HCT116 (cell line): Measurements from ENCODE around the gene ACVRL1. TPM values are rescaled to one million over a fixed set of nuclear protein-coding genes. Genes with fewer than 3 reads are reported as not detected.

ENCODE experiments used
- ATAC-seq: fragments of 200-7000 bp; cut with Tn5 transposase; 2 replicates; pipeline ENCODE4 v1.9.1; 2020; ENCODE audit warnings: mild to moderate bottlenecking, moderate library complexity
- Bru-seq: library from RNA; stranded (reverse); fragments of 400-500 nt; gene quantifications from one replicate; lab custom pipeline; 2021; lab: Mats Ljungman, UMichigan
- BruChase-seq, 2 experiments: library from RNA; stranded (reverse); fragments of 400-500 nt; gene quantifications; one replicate each; lab custom pipeline; 2021; lab: Mats Ljungman, UMichigan
- BruUV-seq: library from RNA; stranded (reverse); fragments of 400-500 nt; replicated peaks from 2 replicates; lab custom pipeline; 2021; lab: Mats Ljungman, UMichigan
- CTCF ChIA-PET: fragments of 300-600 bp; sonication (Branson Sonifier 250); formaldehyde crosslinking; loops from one replicate; lab custom pipeline; 2021; ENCODE audit warnings: antibody characterized with exemption; lab: Charles Lee
- POLR2A ChIA-PET: fragments of 300-600, 350-600 bp; sonication (Branson Sonifier 250); formaldehyde crosslinking; loops from one replicate; lab custom pipeline; 2021; ENCODE audit warnings: antibody characterized with exemption; lab: Charles Lee
- RAD21 ChIA-PET, 2 experiments: fragments of 300-600 bp; sonication (Branson Sonifier 250); formaldehyde crosslinking; loops; one replicate each; lab custom pipeline; 2023; ENCODE audit warnings: low total read pairs in 2 of 2; ENCODE audit not compliant: uncharacterized antibody in 2 of 2, unreplicated experiment in 2 of 2, low non-redundant PET in 1 of 2; lab: Charles Lee
- DNase-seq: peaks from one replicate; pipeline ENCODE4 v3.0.0-alpha.2; 2010; ENCODE audit warnings: low read depth, low spot score
- H2AFZ ChIP-seq: fragments of 200-600 bp; shearing (Covaris generic), sonication (generic); 2 replicates; pipeline ENCODE4 v1.6.1; 2017; ENCODE audit warnings: low read depth, mixed run types, mixed read lengths, antibody characterized with exemption, low read length; ENCODE audit not compliant: poor library complexity, severe bottlenecking
- H3K27ac ChIP-seq: 2 replicates; pipeline ENCODE4 v1.5.1; 2012; ENCODE audit warnings: low read depth, low read length
- H3K27me3 ChIP-seq: fragments of 200-600 bp; sonication (generic); 2 replicates; pipeline ENCODE4 v1.6.1; 2016; ENCODE audit warnings: mixed run types, low read length, mixed read lengths; ENCODE audit not compliant: insufficient read depth
- H3K36me3 ChIP-seq, 2 experiments: fragments of 200-500 bp in 1 of 2; fragments of 200-600 bp in 1 of 2; sonication (Bioruptor generic) in 1 of 2; sonication (generic) in 1 of 2; 2 replicates each; pipeline versions ENCODE4 v1.5.1 to v1.6.1; 2014 to 2016; ENCODE audit warnings: low read length in 2 of 2, inconsistent platforms in 1 of 2, mixed read lengths in 1 of 2, mixed run types in 1 of 2; ENCODE audit not compliant: insufficient read depth in 2 of 2, control insufficient read depth in 1 of 2
- H3K4me1 ChIP-seq, 2 experiments: fragments of 200-600 bp in 1 of 2; sonication (generic) in 1 of 2; 2 replicates each; pipeline versions ENCODE4 v1.5.1 to v1.6.1; 2012 to 2017; ENCODE audit warnings: low read length in 2 of 2, inconsistent platforms in 1 of 2, mild to moderate bottlenecking in 1 of 2, mixed read lengths in 1 of 2, mixed run types in 1 of 2, moderate library complexity in 1 of 2; ENCODE audit not compliant: insufficient read depth in 2 of 2, control insufficient read depth in 1 of 2
- H3K4me2 ChIP-seq: fragments of 200-600 bp; sonication (generic); 2 replicates; pipeline ENCODE4 v1.6.1; 2017; ENCODE audit warnings: mixed run types, low read length, mixed read lengths
- H3K4me3 ChIP-seq, 2 experiments: fragments of 200-600 bp in 1 of 2; sonication (generic) in 1 of 2; replicated peaks in 1 of 2; 2 replicates each; pipeline ENCODE4 v1.5.1; 2011 to 2016; ENCODE audit warnings: low read length in 2 of 2, control low read depth in 1 of 2, low read depth in 1 of 2, mild to moderate bottlenecking in 1 of 2, mixed read lengths in 1 of 2, mixed run types in 1 of 2
- H3K79me2 ChIP-seq: fragments of 200-600 bp; sonication (generic); 2 replicates; pipeline ENCODE4 v1.6.1; 2017; ENCODE audit warnings: mild to moderate bottlenecking, mixed run types, low read length, moderate library complexity, mixed read lengths; ENCODE audit not compliant: insufficient read depth
- H3K9ac ChIP-seq: fragments of 200-600 bp; sonication (generic); 2 replicates; pipeline ENCODE4 v1.6.1; 2016; ENCODE audit warnings: low read length, mixed read lengths
- H3K9me2 ChIP-seq: fragments of 200-600 bp; sonication (generic), shearing (Covaris generic); 2 replicates; pipeline ENCODE4 v1.6.1; 2017; ENCODE audit warnings: mixed run types, mild to moderate bottlenecking, moderate library complexity; ENCODE audit not compliant: insufficient read depth
- H3K9me3 ChIP-seq, 2 experiments: fragments of 200-500 bp in 1 of 2; fragments of 200-600 bp in 1 of 2; sonication (Bioruptor generic) in 1 of 2; sonication (generic) in 1 of 2; 2 replicates each; pipeline ENCODE4 v1.6.1; 2014 to 2017; ENCODE audit warnings: low read length in 2 of 2, mixed read lengths in 2 of 2, inconsistent platforms in 1 of 2, low read depth in 1 of 2, mild to moderate bottlenecking in 1 of 2, mixed run types in 1 of 2, moderate library complexity in 1 of 2; ENCODE audit not compliant: control insufficient read depth in 1 of 2, insufficient read depth in 1 of 2
- H4K20me1 ChIP-seq: fragments of 200-600 bp; sonication (generic), shearing (Covaris generic); 2 replicates; pipeline ENCODE4 v1.6.1; 2017; ENCODE audit warnings: mixed run types, mild to moderate bottlenecking, moderate library complexity; ENCODE audit not compliant: insufficient read depth
- ELF1 ChIP-seq: IDR thresholded peaks from 2 replicates; pipeline ENCODE4 v1.6.1; 2012; ENCODE audit warnings: low read depth, borderline replicate concordance
- EZH2phosphoT487 ChIP-seq: fragments of 200-600 bp; IDR thresholded peaks from 2 replicates; pipeline ENCODE4 v1.6.1; 2018; ENCODE audit warnings: antibody characterized with exemption, borderline replicate concordance
- POLR2A ChIP-seq: IDR thresholded peaks from 2 replicates; pipeline ENCODE4 v1.7.0; 2011; ENCODE audit warnings: borderline replicate concordance; ENCODE audit not compliant: insufficient read depth, insufficient read length; ENCODE audit errors: extremely low read depth
- SIN3A ChIP-seq: IDR thresholded peaks from 2 replicates; pipeline ENCODE4 v1.6.1; 2012; ENCODE audit warnings: low read depth
- SP1 ChIP-seq: IDR thresholded peaks from 2 replicates; pipeline ENCODE4 v1.6.1; 2012; ENCODE audit warnings: low read depth
- YY1 ChIP-seq: IDR thresholded peaks from 2 replicates; pipeline ENCODE4 v1.6.1; 2011; ENCODE audit warnings: low read length, low read depth, moderate library complexity, mild to moderate bottlenecking; ENCODE audit not compliant: insufficient replicate concordance; ENCODE audit errors: extremely low read depth
- intact Hi-C: fragments of 100-400 bp; cut with micrococcal nuclease; formaldehyde crosslinking; loops from 2 replicates; pipeline ENCODE4 v1.10.0; 2022
- long read RNA-seq: library from polyadenylated mRNA; unstranded; transcript quantifications from one replicate; pipeline ENCODE4 v2.0.0, GENCODE V29; 2021; ENCODE audit not compliant: unreplicated experiment
- polyA plus RNA-seq: library from polyadenylated mRNA; unstranded; fragments of >200 nt; gene quantifications from 2 replicates; pipeline ENCODE4 v1.2.1, GENCODE V29; 2012; ENCODE audit warnings: missing spikeins
- total RNA-seq: library from RNA; stranded (reverse); gene quantifications from one replicate; pipeline ENCODE4 v1.2.1, GENCODE V29; 2021; ENCODE audit not compliant: unreplicated experiment
- TF ChIP-seq, protein P1 (sequence below), 3 experiments: fragments of 200-600 bp in 1 of 3; sonication (generic) in 1 of 3; IDR thresholded peaks in 2 of 3; conservative IDR thresholded peaks in 1 of 3; 2 replicates each; pipeline ENCODE4 v1.5.1; 2012 to 2017; ENCODE audit warnings: low read depth in 2 of 3, low read length in 2 of 3, antibody characterized with exemption in 1 of 3, borderline replicate concordance in 1 of 3, control low read depth in 1 of 3, mild to moderate bottlenecking in 1 of 3, mixed read lengths in 1 of 3, mixed run types in 1 of 3, moderate library complexity in 1 of 3; ENCODE audit not compliant: insufficient read depth in 1 of 3

The ACVRL1 gene
- total RNA-seq (2.5 TPM), Bru-seq, nascent RNA (percentile 26 among the genes with signal in this experiment), BruChase-seq, experiment 1, labeled RNA remaining after a 6-hour chase (percentile 21 among the genes with signal in this experiment), BruChase-seq, experiment 2, labeled RNA remaining after a 2-hour chase (percentile 22 among the genes with signal in this experiment)
- polyA plus RNA-seq: 1.6 and 1.8 TPM in 2 replicates
- long read RNA-seq: 0 reads

DNA sequence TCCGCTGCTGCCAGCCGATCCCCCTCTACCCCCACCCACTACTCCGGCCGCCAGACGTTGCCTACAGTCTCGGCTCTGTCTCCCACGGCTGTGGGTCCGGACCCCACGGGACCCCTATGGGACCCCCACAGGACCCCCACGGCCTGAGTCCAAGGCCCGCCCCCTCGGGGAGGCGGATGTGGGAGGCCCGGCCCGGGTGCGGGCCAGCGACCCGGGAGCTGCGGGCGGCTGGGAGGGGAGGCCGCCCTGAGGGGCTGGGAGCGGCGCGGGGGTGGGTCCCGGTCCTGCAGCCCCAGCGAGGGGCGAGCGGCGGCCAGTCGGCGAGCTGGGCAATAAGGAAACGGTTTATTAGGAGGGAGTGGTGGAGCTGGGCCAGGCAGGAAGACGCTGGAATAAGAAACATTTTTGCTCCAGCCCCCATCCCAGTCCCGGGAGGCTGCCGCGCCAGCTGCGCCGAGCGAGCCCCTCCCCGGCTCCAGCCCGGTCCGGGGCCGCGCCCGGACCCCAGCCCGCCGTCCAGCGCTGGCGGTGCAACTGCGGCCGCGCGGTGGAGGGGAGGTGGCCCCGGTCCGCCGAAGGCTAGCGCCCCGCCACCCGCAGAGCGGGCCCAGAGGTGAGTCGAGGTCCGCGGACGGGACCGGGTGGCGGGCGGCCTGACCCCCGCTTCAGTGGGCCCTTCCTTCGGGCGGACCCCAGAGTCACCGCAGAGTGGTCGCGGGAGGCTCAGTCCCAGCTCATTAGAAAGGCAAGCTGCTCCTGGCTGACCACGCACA lies at the start of gene ACVRL1:
Gene ACVRL1, plus strand, starts transcription at position 422 of the 773 bp plus-strand sequence. CDS start 4,971 bp downstream, outside the sequence.
- no TSS peak for BruUV-seq
- intact Hi-C loops: no loop called here
- Histone ChIP-seq H3K9me3 (no peaks in the 10 kb centered on the region), H3K9ac (no peak within 1 kb of the TSS), H3K79me2 (no peaks in the 10 kb centered on the region), H4K20me1 (no peaks in the 10 kb centered on the region), H3K36me3 (no peaks in the 10 kb centered on the region), H3K4me1 (peaks cover 0 to 7% of the 10 kb centered on the region in 2 experiments; a peak in 3 of 4 replicates), H3K27ac (no peak within 1 kb of the TSS), H3K4me3 (no peak within 1 kb of the TSS), H3K4me2 (no peak within 1 kb of the TSS), H2AFZ (no peak within 1 kb of the TSS), H3K9me2 (no peaks in the 10 kb centered on the region), H3K27me3 (no peaks in the 10 kb centered on the region)
- DNase-seq: no peak
- ChIA-PET POLR2A (no interaction called here), CTCF (no interaction called here), RAD21 (no interaction called here)
- no peak for ATAC-seq
- TF ChIP-seq SIN3A (no peak), EZH2phosphoT487 (no peak), POLR2A (no peak), ELF1 (no peak), SP1 (no peak), YY1 (no peak)
- TF ChIP-seq, protein P1, sequence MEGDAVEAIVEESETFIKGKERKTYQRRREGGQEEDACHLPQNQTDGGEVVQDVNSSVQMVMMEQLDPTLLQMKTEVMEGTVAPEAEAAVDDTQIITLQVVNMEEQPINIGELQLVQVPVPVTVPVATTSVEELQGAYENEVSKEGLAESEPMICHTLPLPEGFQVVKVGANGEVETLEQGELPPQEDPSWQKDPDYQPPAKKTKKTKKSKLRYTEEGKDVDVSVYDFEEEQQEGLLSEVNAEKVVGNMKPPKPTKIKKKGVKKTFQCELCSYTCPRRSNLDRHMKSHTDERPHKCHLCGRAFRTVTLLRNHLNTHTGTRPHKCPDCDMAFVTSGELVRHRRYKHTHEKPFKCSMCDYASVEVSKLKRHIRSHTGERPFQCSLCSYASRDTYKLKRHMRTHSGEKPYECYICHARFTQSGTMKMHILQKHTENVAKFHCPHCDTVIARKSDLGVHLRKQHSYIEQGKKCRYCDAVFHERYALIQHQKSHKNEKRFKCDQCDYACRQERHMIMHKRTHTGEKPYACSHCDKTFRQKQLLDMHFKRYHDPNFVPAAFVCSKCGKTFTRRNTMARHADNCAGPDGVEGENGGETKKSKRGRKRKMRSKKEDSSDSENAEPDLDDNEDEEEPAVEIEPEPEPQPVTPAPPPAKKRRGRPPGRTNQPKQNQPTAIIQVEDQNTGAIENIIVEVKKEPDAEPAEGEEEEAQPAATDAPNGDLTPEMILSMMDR (IDR thresholded peaks at IDR 0.05 in 2 of 3, conservative IDR thresholded peaks at IDR 0.05 in 1 of 3; ENCODE audit: borderline replicate concordance in 1 of 3, insufficient read depth in 1 of 3, low read depth in 2 of 3, low read length in 2 of 3): no peak
